ENCODE results near the gene ERCC6L2.

DNA sequence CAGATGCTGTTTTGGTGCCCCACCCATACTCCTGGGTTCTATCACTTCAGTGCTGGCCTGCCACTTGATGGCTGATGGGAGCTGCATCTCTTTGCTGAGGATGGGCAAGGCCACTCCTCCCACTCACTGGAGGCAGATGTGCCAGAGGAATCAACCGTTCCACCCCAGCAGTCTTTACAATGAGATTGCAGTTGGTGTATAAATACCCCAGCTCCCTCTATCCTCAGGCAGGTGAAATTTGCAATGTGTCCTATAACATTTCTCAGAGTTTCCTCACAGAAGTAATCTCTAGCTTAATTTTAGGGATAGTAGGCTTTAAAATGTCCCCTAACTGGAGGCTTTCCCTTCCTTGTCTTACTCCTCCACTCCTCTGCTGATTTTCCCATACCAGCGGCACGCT lies 36.5 kb upstream of the ERCC6L2 start:
- no peak for TF ChIP-seq EZH2 (IDR thresholded peaks at IDR 0.05; ENCODE audit: borderline replicate concordance, insufficient read depth, low read depth, low read length, poor library complexity, severe bottlenecking)
- TF ChIP-seq, protein P1, sequence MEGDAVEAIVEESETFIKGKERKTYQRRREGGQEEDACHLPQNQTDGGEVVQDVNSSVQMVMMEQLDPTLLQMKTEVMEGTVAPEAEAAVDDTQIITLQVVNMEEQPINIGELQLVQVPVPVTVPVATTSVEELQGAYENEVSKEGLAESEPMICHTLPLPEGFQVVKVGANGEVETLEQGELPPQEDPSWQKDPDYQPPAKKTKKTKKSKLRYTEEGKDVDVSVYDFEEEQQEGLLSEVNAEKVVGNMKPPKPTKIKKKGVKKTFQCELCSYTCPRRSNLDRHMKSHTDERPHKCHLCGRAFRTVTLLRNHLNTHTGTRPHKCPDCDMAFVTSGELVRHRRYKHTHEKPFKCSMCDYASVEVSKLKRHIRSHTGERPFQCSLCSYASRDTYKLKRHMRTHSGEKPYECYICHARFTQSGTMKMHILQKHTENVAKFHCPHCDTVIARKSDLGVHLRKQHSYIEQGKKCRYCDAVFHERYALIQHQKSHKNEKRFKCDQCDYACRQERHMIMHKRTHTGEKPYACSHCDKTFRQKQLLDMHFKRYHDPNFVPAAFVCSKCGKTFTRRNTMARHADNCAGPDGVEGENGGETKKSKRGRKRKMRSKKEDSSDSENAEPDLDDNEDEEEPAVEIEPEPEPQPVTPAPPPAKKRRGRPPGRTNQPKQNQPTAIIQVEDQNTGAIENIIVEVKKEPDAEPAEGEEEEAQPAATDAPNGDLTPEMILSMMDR (IDR thresholded peaks at IDR 0.05) = no peak

Measured in B cell (primary cell).